ENCODE data around the gene EPN1.

DNA sequence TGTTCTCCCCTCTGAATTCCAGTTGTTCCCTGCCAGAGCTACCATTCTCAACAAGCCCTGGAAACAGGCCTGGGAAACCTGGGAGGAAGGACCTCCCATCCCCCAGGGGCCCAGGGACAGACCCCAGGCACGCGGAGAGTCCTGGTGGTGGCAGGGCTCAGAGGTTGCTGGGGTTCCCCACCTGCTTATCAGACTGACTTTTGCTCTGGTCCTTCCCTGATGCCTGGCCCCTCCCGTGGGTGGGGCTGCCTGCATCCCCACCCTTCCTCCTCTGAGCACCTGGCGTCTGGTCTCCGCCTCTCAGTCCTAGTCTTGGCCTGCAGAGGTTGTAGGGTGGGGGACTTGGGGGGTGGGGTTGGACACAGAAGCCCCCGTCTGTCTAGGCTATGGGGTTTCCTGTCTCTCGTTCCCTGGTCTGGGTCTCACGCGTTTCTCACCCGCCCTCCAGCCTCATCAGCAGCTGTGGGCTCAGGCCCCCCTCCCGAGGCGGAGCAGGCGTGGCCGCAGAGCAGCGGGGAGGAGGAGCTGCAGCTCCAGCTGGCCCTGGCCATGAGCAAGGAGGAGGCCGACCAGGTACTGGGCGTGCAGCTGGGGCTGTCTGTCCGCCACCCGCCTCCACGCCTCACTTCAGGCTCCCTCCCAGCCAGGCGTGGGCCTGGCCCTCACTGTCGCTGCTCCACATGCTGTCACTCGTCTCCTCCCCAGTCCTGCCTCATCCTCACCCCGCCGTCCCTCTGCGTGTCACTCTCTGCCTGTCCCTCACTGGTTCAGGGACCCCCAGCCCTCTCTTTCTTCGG, 13.6 kb downstream of the EPN1 start:
- TF ChIP-seq, protein P1, sequence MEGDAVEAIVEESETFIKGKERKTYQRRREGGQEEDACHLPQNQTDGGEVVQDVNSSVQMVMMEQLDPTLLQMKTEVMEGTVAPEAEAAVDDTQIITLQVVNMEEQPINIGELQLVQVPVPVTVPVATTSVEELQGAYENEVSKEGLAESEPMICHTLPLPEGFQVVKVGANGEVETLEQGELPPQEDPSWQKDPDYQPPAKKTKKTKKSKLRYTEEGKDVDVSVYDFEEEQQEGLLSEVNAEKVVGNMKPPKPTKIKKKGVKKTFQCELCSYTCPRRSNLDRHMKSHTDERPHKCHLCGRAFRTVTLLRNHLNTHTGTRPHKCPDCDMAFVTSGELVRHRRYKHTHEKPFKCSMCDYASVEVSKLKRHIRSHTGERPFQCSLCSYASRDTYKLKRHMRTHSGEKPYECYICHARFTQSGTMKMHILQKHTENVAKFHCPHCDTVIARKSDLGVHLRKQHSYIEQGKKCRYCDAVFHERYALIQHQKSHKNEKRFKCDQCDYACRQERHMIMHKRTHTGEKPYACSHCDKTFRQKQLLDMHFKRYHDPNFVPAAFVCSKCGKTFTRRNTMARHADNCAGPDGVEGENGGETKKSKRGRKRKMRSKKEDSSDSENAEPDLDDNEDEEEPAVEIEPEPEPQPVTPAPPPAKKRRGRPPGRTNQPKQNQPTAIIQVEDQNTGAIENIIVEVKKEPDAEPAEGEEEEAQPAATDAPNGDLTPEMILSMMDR (IDR thresholded peaks at IDR 0.05): no peak
- no peak for TF ChIP-seq POLR2A (IDR thresholded peaks at IDR 0.05)

Measured in heart left ventricle (tissue), 13 donors.